A549 (cell line): ENCODE measurements around the gene TRAF7. TPM values are rescaled to one million over a fixed set of nuclear protein-coding genes. Genes with fewer than 3 reads are reported as not detected.

ENCODE experiments used
- ATAC-seq, 2 experiments: fragments of 200-7000 bp in 1 of 2; fragments of >200 bp in 1 of 2; cut with Nextera tagmentation in 1 of 2; cut with Tn5 transposase in 1 of 2; 3 replicates each; pipeline versions ENCODE4 v1.8.0 to v1.9.1; 2018 to 2020; ENCODE audit warnings: mild to moderate bottlenecking in 1 of 2, moderate library complexity in 1 of 2
- CTCF ChIA-PET: fragments of 300-600 bp; sonication (Branson Sonifier 250); formaldehyde crosslinking; extraction: SDS; loops from one replicate; lab custom pipeline; 2021; ENCODE audit warnings: antibody characterized with exemption, inconsistent platforms; lab: Yijun Ruan, JAX
- POLR2A ChIA-PET: fragments of 350-600 bp; formaldehyde crosslinking; extraction: SDS; loops from one replicate; lab custom pipeline; 2021; ENCODE audit warnings: antibody characterized with exemption, inconsistent platforms; lab: Yijun Ruan, JAX
- DNase-seq, 2 experiments: peaks; one replicate each; pipeline versions ENCODE4 v3.0.0 to v3.0.0-alpha.2; 2011 to 2016; ENCODE audit warnings: low read depth in 1 of 2, low spot score in 1 of 2
- FAIRE-seq: peaks from 2 replicates; lab custom pipeline; 2011; peaks lifted over from hg19 to GRCh38; lab: Jason Lieb, UNC
- H3K27ac ChIP-seq, 2 experiments: fragments of >200 bp; sonication (Bioruptor Twin); formaldehyde crosslinking; 3 replicates each; pipeline ENCODE4 v1.5.1; 2016 to 2017
- H3K4me1 ChIP-seq: fragments of >200 bp; sonication (Bioruptor Twin); formaldehyde crosslinking; 3 replicates; pipeline ENCODE4 v1.6.1; 2016
- H3K4me2 ChIP-seq: fragments of >200 bp; sonication (Bioruptor Twin); formaldehyde crosslinking; 3 replicates; pipeline ENCODE4 v1.6.1; 2016
- H3K4me3 ChIP-seq: fragments of >200 bp; sonication (Bioruptor Twin); formaldehyde crosslinking; 3 replicates; pipeline ENCODE4 v1.5.1; 2016
- H3K9me3 ChIP-seq: fragments of >200 bp; sonication (Bioruptor Twin); formaldehyde crosslinking; 3 replicates; pipeline ENCODE4 v1.6.1; 2016
- BHLHE40 ChIP-seq: IDR thresholded peaks from 2 replicates; pipeline ENCODE4 v1.6.1; 2012; ENCODE audit warnings: low read depth, low read length, inconsistent platforms
- CBX2 ChIP-seq: fragments of 200-600 bp; sonication (generic); IDR thresholded peaks from 2 replicates; pipeline ENCODE4 v1.6.1; 2016; ENCODE audit warnings: low read depth, mild to moderate bottlenecking, borderline replicate concordance
- CEBPB ChIP-seq, 2 experiments: fragments of >200 bp in 1 of 2; sonication (Bioruptor Twin) in 1 of 2; formaldehyde crosslinking in 1 of 2; IDR thresholded peaks; 2 replicates each; pipeline ENCODE4 v1.6.1; 2012 to 2016
- CHD4 ChIP-seq: fragments of 200-600 bp; sonication (generic); IDR thresholded peaks from 2 replicates; pipeline ENCODE4 v1.6.1; 2016; ENCODE audit warnings: antibody characterized with exemption, mild to moderate bottlenecking, borderline replicate concordance
- ESRRA ChIP-seq: fragments of 150-350 bp; IDR thresholded peaks from 2 replicates; pipeline ENCODE4 v1.6.1; 2014; ENCODE audit warnings: mild to moderate bottlenecking, low read length, borderline replicate concordance
- FOSB ChIP-seq: fragments of 250-450 bp; sonication (Bioruptor Pico); IDR thresholded peaks from 2 replicates; pipeline ENCODE4 v1.5.0; 2020; ENCODE audit warnings: mild to moderate bottlenecking, moderate library complexity
- GATA3 ChIP-seq: IDR thresholded peaks from 2 replicates; pipeline ENCODE4 v1.6.1; 2012; ENCODE audit warnings: borderline replicate concordance
- HOXA7 ChIP-seq: fragments of 250-450 bp; sonication (Bioruptor Pico); IDR thresholded peaks from 2 replicates; pipeline ENCODE4 v1.5.0; 2020; ENCODE audit warnings: mild to moderate bottlenecking, moderate library complexity
- HOXB13 ChIP-seq: fragments of 250-450 bp; sonication (Bioruptor Pico); IDR thresholded peaks from 2 replicates; pipeline ENCODE4 v1.5.0; 2020; ENCODE audit warnings: low read depth, mild to moderate bottlenecking, moderate library complexity
- JUN ChIP-seq, 2 experiments: fragments of >200 bp; sonication (Bioruptor Twin); formaldehyde crosslinking; IDR thresholded peaks; 2 replicates in 1 of 2; 3 replicates in 1 of 2; pipeline ENCODE4 v1.6.1; 2016 to 2017
- JUNB ChIP-seq: fragments of >200 bp; sonication (Bioruptor Twin); formaldehyde crosslinking; IDR thresholded peaks from 2 replicates; pipeline ENCODE4 v1.6.1; 2016
- KDM1A ChIP-seq: fragments of 200-600 bp; sonication (generic); IDR thresholded peaks from 2 replicates; pipeline ENCODE4 v1.6.1; 2016; ENCODE audit warnings: low read depth, mild to moderate bottlenecking
- MAZ ChIP-seq: fragments of 150-350 bp; IDR thresholded peaks from 2 replicates; pipeline ENCODE4 v1.6.1; 2014; ENCODE audit warnings: antibody characterized with exemption, low read depth, low read length, borderline replicate concordance
- MYC ChIP-seq: IDR thresholded peaks from 2 replicates; pipeline ENCODE4 v1.6.1; 2012; ENCODE audit warnings: mild to moderate bottlenecking, inconsistent platforms, low read length, improper control_type of control experiment, borderline replicate concordance
- PHF8 ChIP-seq: fragments of 200-600 bp; sonication (generic); IDR thresholded peaks from 2 replicates; pipeline ENCODE4 v1.6.1; 2016; ENCODE audit warnings: low read depth, mild to moderate bottlenecking, antibody characterized with exemption, moderate library complexity, borderline replicate concordance
- POLR2A ChIP-seq: IDR thresholded peaks from 2 replicates; pipeline ENCODE4 v1.6.1; 2012; ENCODE audit warnings: mild to moderate bottlenecking, low read length
- POLR2AphosphoS2 ChIP-seq: conservative IDR thresholded peaks from 2 replicates; pipeline ENCODE4 v1.6.1; 2012; ENCODE audit warnings: low read length, improper control_type of control experiment, inconsistent platforms
- RARB ChIP-seq: fragments of 250-450 bp; sonication (Bioruptor Pico); IDR thresholded peaks from 2 replicates; pipeline ENCODE4 v1.8.0; 2021; ENCODE audit warnings: mild to moderate bottlenecking, moderate library complexity
- RCOR1 ChIP-seq: fragments of 150-350 bp; IDR thresholded peaks from 2 replicates; pipeline ENCODE4 v1.6.1; 2014; ENCODE audit warnings: antibody characterized with exemption, low read length, low read depth
- RFX5 ChIP-seq: fragments of 450-650 bp; IDR thresholded peaks from 2 replicates; pipeline ENCODE4 v1.7.1; 2014; ENCODE audit warnings: antibody characterized with exemption, mild to moderate bottlenecking, moderate library complexity
- RNF2 ChIP-seq: fragments of 200-600 bp; sonication (generic); IDR thresholded peaks from 2 replicates; pipeline ENCODE4 v1.6.1; 2016; ENCODE audit warnings: low read depth, mild to moderate bottlenecking, antibody characterized with exemption, moderate library complexity, borderline replicate concordance
- SREBF2 ChIP-seq: fragments of 450-650 bp; IDR thresholded peaks from 2 replicates; pipeline ENCODE4 v1.6.1; 2014; ENCODE audit warnings: mild to moderate bottlenecking, moderate library complexity
- TFCP2L1 ChIP-seq: fragments of 250-450 bp; sonication (Bioruptor Pico); IDR thresholded peaks from 2 replicates; pipeline ENCODE4 v1.5.0; 2021; ENCODE audit warnings: mild to moderate bottlenecking
- TP53 ChIP-seq: fragments of 250-450 bp; sonication (Bioruptor Pico); IDR thresholded peaks from 2 replicates; pipeline ENCODE4 v1.5.0; 2021; ENCODE audit warnings: mild to moderate bottlenecking, moderate library complexity
- WGBS: methylation state at CpG from one replicate; pipeline ENCODE4 v1.1.6; 2017; ENCODE audit errors: missing lambda C conversion rate; 5-methylcytosine and 5-hydroxymethylcytosine counted together
- polyA minus RNA-seq: library from RNA; depleted of rRNA, polyadenylated mRNA; stranded (reverse); fragments of >200 nt; gene quantifications from 2 replicates; pipeline ENCODE4 v1.2.3, GENCODE V29; 2011; rRNA and poly(A)+ RNA removed
- polyA plus RNA-seq, 4 experiments: library from polyadenylated mRNA; depleted of rRNA in 3 of 4; stranded (reverse); fragments of >200 nt; fragmentation: RNase III in 1 of 4; extraction: RNeasy Plus Mini Kit Qiagen cat#74134 plus additional on column Dnase treatment in 1 of 4; gene quantifications; 2 replicates in 3 of 4; 3 replicates in 1 of 4; pipeline ENCODE4 v1.2.3, GENCODE V29; 2011 to 2017
- TF ChIP-seq, protein P1 (sequence below): fragments of 200-600 bp; sonication (generic); IDR thresholded peaks from 2 replicates; pipeline ENCODE4 v1.6.1; 2016; ENCODE audit warnings: antibody characterized with exemption, mild to moderate bottlenecking, moderate library complexity
- TF ChIP-seq, protein P2 (sequence below): fragments of >200 bp; sonication (Bioruptor Twin); formaldehyde crosslinking; IDR thresholded peaks from 3 replicates; pipeline ENCODE4 v1.6.1; 2016
- TF ChIP-seq, protein P3 (sequence below): fragments of >200 bp; sonication (Bioruptor Twin); formaldehyde crosslinking; IDR thresholded peaks from 3 replicates; pipeline ENCODE4 v1.5.1; 2016
- TF ChIP-seq, protein P4 (sequence below): IDR thresholded peaks from 2 replicates; pipeline ENCODE4 v1.6.1; 2012
- TF ChIP-seq, protein P5 (sequence below): IDR thresholded peaks from 2 replicates; pipeline ENCODE4 v1.6.1; 2012

The TRAF7 gene
- polyA plus RNA-seq (2011; rRNA removed) (31.9 and 32.0 TPM in 2 replicates), polyA plus RNA-seq (2017; fragmentation: RNase III; extraction: RNeasy Plus Mini Kit Qiagen cat#74134 plus additional on column Dnase treatment) (47.6 to 50.0 TPM (median 48.1 TPM) in 3 replicates), polyA minus RNA-seq (63.1 and 78.1 TPM in 2 replicates)
- 59.4 and 81.6 TPM in 2 replicates for polyA plus RNA-seq (2012; cell fraction: cytosol; rRNA removed)
- polyA plus RNA-seq (2012; cell fraction: nucleus; rRNA removed): 96.9 and 136 TPM in 2 replicates

DNA sequence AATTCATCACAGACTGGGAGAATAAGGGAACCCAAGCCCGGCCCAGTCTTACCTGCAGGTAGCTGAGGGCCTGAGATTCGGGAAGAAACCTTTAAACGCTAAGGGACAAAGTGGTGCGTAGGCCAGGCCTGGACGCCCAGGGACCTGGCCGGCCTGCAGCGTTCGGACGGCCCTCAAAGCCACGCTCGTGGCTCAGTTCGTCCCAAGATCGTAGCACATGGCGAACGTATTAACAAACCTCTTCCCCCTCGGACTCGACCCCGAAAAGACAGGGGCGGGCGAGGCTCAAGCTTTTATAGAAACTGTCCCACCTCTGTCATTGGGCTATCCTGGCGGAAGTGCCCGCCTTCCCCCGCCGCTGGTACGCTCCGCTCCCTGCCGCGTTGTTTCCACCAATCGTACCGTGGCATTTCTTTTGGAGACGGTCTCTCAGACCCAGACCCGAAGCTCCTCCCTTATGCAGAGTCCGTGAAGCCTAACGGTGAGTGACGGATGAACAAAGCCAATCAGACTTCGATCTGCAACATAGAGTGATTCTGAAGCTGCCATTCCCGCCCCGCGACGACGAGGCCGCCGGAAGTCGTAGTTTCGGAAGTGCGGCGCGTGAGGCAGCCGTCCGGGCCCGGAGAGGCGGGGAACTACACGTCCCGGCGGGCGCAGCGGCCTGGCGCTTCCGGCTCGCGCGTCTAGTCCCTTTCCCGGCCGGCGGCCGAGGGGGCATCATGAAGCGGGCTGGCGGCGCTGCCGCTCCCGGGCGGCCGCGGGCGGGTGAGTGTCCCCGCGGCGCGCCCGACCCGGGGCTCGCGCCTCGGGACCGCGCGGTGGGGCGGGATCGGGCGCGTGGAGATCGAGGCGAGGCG is at the start of gene TRAF7:
TRAF7 (plus strand) TSS at position 692 of the 860 bp plus-strand sequence. CDS start 8,139 bp downstream, outside the sequence.
- ChIA-PET CTCF (interaction anchor here (0.7 to 2.2 kb wide), 6 partner anchors 9 to 465 kb away, joined by 3 to 9 read pairs (median 3); partner anchors contain the start of gene ECI1), POLR2A (interaction anchor here (0.6 to 2.3 kb wide), 50 partner anchors 8 to 527 kb away, joined by 3 to 30 read pairs (median 6); partner anchors contain the start of genes AMDHD2, BRICD5, CASKIN1 and DNASE1L2)
- peaks cover 62% of the 10 kb centered on the region for H3K4me1 ChIP-seq
- 2% methylated on average over 60 of the region's 94 CpGs for WGBS
- peak within 1 kb of the TSS; percentile 99 for H3K4me2 ChIP-seq
- H3K4me3 ChIP-seq: peak within 1 kb of the TSS; percentile 88
- no peaks in the 10 kb centered on the region for H3K9me3 ChIP-seq
- H3K27ac ChIP-seq: peak within 1 kb of the TSS; percentile 94
- DNase-seq (peak; percentile 99 to 100), ATAC-seq (peak; percentile 70 to 84), FAIRE-seq (peak; percentile 49)
- no peak for TF ChIP-seq JUNB
- TF ChIP-seq ESRRA: peak; percentile 51; the same call in 1 of the 2 replicates
- TF ChIP-seq CEBPB (IDR thresholded peaks at IDR 0.05): no peak; a peak in 1 of 4 replicates
- TF ChIP-seq PHF8: peak; percentile 97
- peak; percentile 47; the same call in 1 of the 2 replicates for TF ChIP-seq GATA3
- no peak for TF ChIP-seq CHD4
- no peak for TF ChIP-seq HOXB13
- TF ChIP-seq HOXA7 (CRISPR knock-in tag): 0 out of 2 replicates have a peak, but pooled peaks have one; percentile 21
- TF ChIP-seq TP53 (CRISPR knock-in tag): peak; percentile 95
- TF ChIP-seq RCOR1: no peak
- TF ChIP-seq RFX5: peak; percentile 46; the same call in 1 of the 2 replicates
- TF ChIP-seq POLR2AphosphoS2: 0 out of 2 replicates have a peak, but pooled peaks have one; percentile 76
- TF ChIP-seq, protein P1, sequence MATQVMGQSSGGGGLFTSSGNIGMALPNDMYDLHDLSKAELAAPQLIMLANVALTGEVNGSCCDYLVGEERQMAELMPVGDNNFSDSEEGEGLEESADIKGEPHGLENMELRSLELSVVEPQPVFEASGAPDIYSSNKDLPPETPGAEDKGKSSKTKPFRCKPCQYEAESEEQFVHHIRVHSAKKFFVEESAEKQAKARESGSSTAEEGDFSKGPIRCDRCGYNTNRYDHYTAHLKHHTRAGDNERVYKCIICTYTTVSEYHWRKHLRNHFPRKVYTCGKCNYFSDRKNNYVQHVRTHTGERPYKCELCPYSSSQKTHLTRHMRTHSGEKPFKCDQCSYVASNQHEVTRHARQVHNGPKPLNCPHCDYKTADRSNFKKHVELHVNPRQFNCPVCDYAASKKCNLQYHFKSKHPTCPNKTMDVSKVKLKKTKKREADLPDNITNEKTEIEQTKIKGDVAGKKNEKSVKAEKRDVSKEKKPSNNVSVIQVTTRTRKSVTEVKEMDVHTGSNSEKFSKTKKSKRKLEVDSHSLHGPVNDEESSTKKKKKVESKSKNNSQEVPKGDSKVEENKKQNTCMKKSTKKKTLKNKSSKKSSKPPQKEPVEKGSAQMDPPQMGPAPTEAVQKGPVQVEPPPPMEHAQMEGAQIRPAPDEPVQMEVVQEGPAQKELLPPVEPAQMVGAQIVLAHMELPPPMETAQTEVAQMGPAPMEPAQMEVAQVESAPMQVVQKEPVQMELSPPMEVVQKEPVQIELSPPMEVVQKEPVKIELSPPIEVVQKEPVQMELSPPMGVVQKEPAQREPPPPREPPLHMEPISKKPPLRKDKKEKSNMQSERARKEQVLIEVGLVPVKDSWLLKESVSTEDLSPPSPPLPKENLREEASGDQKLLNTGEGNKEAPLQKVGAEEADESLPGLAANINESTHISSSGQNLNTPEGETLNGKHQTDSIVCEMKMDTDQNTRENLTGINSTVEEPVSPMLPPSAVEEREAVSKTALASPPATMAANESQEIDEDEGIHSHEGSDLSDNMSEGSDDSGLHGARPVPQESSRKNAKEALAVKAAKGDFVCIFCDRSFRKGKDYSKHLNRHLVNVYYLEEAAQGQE: peak; percentile 43; the same call in 1 of the 2 replicates
- no peak for TF ChIP-seq KDM1A
- TF ChIP-seq TFCP2L1 (CRISPR knock-in tag): peak; percentile 81; the same call in 1 of the 2 replicates
- TF ChIP-seq, protein P2, sequence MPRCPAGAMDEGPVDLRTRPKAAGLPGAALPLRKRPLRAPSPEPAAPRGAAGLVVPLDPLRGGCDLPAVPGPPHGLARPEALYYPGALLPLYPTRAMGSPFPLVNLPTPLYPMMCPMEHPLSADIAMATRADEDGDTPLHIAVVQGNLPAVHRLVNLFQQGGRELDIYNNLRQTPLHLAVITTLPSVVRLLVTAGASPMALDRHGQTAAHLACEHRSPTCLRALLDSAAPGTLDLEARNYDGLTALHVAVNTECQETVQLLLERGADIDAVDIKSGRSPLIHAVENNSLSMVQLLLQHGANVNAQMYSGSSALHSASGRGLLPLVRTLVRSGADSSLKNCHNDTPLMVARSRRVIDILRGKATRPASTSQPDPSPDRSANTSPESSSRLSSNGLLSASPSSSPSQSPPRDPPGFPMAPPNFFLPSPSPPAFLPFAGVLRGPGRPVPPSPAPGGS: peak; percentile 100
- TF ChIP-seq JUN (IDR thresholded peaks at IDR 0.05): peak; percentile 99 to 100
- TF ChIP-seq SREBF2: no peak
- TF ChIP-seq, protein P3, sequence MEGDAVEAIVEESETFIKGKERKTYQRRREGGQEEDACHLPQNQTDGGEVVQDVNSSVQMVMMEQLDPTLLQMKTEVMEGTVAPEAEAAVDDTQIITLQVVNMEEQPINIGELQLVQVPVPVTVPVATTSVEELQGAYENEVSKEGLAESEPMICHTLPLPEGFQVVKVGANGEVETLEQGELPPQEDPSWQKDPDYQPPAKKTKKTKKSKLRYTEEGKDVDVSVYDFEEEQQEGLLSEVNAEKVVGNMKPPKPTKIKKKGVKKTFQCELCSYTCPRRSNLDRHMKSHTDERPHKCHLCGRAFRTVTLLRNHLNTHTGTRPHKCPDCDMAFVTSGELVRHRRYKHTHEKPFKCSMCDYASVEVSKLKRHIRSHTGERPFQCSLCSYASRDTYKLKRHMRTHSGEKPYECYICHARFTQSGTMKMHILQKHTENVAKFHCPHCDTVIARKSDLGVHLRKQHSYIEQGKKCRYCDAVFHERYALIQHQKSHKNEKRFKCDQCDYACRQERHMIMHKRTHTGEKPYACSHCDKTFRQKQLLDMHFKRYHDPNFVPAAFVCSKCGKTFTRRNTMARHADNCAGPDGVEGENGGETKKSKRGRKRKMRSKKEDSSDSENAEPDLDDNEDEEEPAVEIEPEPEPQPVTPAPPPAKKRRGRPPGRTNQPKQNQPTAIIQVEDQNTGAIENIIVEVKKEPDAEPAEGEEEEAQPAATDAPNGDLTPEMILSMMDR: no peak
- no peak; the same call in 1 of the 2 replicates for TF ChIP-seq RNF2
- peak; percentile 97 for TF ChIP-seq MYC
- TF ChIP-seq, protein P4, sequence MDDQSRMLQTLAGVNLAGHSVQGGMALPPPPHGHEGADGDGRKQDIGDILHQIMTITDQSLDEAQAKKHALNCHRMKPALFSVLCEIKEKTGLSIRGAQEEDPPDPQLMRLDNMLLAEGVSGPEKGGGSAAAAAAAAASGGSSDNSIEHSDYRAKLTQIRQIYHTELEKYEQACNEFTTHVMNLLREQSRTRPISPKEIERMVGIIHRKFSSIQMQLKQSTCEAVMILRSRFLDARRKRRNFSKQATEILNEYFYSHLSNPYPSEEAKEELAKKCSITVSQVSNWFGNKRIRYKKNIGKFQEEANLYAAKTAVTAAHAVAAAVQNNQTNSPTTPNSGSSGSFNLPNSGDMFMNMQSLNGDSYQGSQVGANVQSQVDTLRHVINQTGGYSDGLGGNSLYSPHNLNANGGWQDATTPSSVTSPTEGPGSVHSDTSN: peak; percentile 92
- peak; percentile 84 for TF ChIP-seq RARB (CRISPR knock-in tag)
- TF ChIP-seq, protein P5, sequence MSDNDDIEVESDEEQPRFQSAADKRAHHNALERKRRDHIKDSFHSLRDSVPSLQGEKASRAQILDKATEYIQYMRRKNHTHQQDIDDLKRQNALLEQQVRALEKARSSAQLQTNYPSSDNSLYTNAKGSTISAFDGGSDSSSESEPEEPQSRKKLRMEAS: peak; percentile 98
- peak; percentile 8; the same call in 1 of the 2 replicates for TF ChIP-seq BHLHE40
- peak; percentile 99 for TF ChIP-seq POLR2A
- no peak for TF ChIP-seq CBX2
- TF ChIP-seq MAZ: peak; percentile 80; the same call in 1 of the 2 replicates
- TF ChIP-seq FOSB (CRISPR knock-in tag): 0 out of 2 replicates have a peak, but pooled peaks have one; percentile 10
